WERI-Rb-1 (cell line): ENCODE measurements around the gene PIAS4.
"Not testable (repeated sequence)": the region's sequence is repeated elsewhere in the genome, so short reads cannot be mapped to it uniquely, and the experiment has no call there.

ENCODE experiments used
- DNase-seq: peaks from one replicate; pipeline ENCODE4 v3.0.0-alpha.2; 2020
- H3K27ac ChIP-seq: fragments of 250-450 bp; sonication (Bioruptor Pico); 2 replicates; pipeline ENCODE4 v1.5.1; 2020; ENCODE audit warnings: mild to moderate bottlenecking, moderate library complexity
- H3K27me3 ChIP-seq: fragments of 250-450 bp; sonication (Bioruptor Pico); 2 replicates; pipeline ENCODE4 v1.5.1; 2021; ENCODE audit warnings: mild to moderate bottlenecking, low read depth, moderate library complexity; ENCODE audit not compliant: insufficient read depth, severe bottlenecking
- H3K36me3 ChIP-seq: fragments of 250-450 bp; sonication (Bioruptor Pico); 2 replicates; pipeline ENCODE4 v1.5.1; 2020; ENCODE audit warnings: mild to moderate bottlenecking, moderate library complexity
- H3K4me3 ChIP-seq: 2 replicates; pipeline ENCODE4 v1.5.1; 2011; ENCODE audit warnings: low read depth, mild to moderate bottlenecking, control low read depth, low read length
- H3K9me3 ChIP-seq: fragments of 250-450 bp; sonication (Bioruptor Pico); 2 replicates; pipeline ENCODE4 v1.5.1; 2021; ENCODE audit warnings: mild to moderate bottlenecking, moderate library complexity; ENCODE audit not compliant: severe bottlenecking
- TF ChIP-seq, protein P1 (sequence below): IDR thresholded peaks from 2 replicates; pipeline ENCODE4 v1.5.1; 2011; ENCODE audit warnings: low read depth, mild to moderate bottlenecking, control low read depth, inconsistent platforms, low read length

The PIAS4 gene

DNA sequence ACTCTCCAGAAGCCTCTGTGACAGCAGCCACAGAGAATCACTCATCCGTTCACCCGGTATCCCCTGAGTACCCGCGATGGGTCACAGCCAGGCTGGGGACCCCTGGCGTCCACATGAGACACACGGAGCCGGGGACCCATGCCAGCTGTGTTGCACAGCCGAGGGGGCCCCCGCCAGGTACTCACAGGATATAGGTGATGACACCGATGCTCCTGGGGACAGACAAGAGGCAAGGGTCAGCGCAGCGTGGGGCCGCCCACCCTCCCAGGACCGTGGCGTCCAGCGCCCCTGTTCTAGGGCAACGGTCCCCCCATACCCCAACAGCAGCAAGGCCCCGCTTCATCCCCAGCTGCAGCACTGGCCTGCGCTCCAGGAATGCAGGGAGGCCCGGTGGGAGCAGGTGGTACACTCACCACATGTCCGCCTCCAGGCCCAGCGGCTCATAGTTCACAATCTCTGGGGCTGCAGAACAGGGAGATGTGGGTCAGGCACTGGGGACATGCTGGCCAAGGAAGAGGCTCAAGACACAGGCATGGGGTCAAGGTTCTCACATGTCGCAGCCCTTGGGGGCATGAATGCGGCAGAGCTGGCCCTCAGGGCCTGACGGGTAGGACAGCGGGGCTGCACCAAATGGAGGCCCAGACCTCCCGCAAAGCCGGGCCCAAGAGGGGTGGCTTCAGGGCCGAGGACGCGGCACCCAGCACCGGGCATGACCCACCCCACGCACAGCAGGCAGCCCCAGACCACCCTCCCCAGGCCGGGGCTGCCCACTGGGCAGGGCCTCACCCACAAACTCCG, 43.9 kb upstream of the PIAS4 start:
- no peak overlapping the region for H3K27ac ChIP-seq
- H3K9me3 ChIP-seq = no peaks in the 10 kb centered on the region
- DNase-seq = no peak
- H3K36me3 ChIP-seq = peaks cover 96% of the 10 kb centered on the region
- H3K4me3 ChIP-seq = no peak overlapping the region
- TF ChIP-seq, protein P1, sequence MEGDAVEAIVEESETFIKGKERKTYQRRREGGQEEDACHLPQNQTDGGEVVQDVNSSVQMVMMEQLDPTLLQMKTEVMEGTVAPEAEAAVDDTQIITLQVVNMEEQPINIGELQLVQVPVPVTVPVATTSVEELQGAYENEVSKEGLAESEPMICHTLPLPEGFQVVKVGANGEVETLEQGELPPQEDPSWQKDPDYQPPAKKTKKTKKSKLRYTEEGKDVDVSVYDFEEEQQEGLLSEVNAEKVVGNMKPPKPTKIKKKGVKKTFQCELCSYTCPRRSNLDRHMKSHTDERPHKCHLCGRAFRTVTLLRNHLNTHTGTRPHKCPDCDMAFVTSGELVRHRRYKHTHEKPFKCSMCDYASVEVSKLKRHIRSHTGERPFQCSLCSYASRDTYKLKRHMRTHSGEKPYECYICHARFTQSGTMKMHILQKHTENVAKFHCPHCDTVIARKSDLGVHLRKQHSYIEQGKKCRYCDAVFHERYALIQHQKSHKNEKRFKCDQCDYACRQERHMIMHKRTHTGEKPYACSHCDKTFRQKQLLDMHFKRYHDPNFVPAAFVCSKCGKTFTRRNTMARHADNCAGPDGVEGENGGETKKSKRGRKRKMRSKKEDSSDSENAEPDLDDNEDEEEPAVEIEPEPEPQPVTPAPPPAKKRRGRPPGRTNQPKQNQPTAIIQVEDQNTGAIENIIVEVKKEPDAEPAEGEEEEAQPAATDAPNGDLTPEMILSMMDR = no peak
- no peaks in the 10 kb centered on the region for H3K27me3 ChIP-seq

DNA sequence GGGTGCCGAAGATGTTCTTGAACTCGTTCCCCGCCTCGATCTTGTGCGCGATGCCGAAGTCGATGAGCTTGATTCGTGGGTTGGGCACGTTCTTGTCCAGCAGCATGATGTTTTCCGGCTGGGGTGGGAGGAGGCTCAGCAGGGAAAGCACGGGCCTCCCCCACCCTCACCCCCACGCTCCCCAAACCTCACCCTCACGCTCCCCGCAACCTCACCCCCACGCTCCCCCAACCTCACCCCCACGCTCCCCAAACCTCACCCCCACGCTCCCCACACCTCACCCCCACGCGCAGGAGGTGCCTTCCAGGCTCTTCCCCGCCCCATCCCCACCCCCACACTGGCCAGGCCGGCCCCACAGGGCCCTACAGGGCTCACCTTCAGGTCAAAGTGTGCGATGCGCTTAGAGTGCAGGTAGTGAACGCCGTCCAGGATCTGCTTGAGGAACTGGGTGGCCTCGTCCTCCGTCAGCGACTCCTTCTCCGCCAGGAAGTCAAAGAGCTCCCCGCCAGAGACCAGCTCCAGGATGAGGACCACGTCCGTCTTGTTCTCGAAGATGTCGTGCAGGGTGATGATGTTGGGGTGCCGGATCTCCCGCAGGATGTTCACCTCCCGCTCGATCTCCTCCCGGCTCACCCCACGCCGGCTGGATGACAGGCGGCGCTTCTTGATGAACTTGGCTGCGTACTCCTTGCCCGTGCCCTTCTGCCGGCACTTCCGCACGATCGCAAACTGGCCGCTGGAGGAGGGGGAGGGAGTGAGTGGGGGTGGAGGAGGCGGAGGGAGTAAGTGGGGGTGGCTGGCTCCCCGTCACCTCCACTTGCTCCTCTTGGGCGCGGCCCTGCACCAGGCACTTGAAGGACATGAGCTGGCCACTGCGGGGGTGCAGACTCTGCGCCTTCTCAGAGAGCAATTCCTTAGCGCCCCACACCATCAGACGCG, 43.0 kb upstream of the PIAS4 start:
- H3K36me3 ChIP-seq = peaks cover 96% of the 10 kb centered on the region
- H3K4me3 ChIP-seq = no peak overlapping the region

GRCh38 chr19:3966051-3967017, 41.2 kb upstream of the PIAS4 start:
- TF ChIP-seq, protein P1 = no peak

More for the DNA sequence above, 43.0 kb upstream of the PIAS4 start:
- TF ChIP-seq, protein P1 = no peak
- H3K27ac ChIP-seq = no peak overlapping the region
- DNase-seq = no peak
- H3K27me3 ChIP-seq = no peaks in the 10 kb centered on the region
- no peaks in the 10 kb centered on the region for H3K9me3 ChIP-seq

GRCh38 chr19:3967983-3968382, 39.6 kb upstream of the PIAS4 start:
- DNase-seq, H3K27me3 ChIP-seq, H3K4me3 ChIP-seq, H3K9me3 ChIP-seq, H3K27ac ChIP-seq: not testable (repeated sequence)
- H3K36me3 ChIP-seq = peaks cover 69% of the 10 kb centered on the region

More at GRCh38 chr19:3966051-3967017, 41.2 kb upstream of the PIAS4 start:
- H3K27me3 ChIP-seq = no peaks in the 10 kb centered on the region
- no peak overlapping the region for H3K4me3 ChIP-seq
- H3K27ac ChIP-seq = no peak overlapping the region
- DNase-seq = no peak
- H3K36me3 ChIP-seq = peaks cover 79% of the 10 kb centered on the region
- no peaks in the 10 kb centered on the region for H3K9me3 ChIP-seq

GRCh38 chr19:3968556-3969434, 38.7 kb upstream of the PIAS4 start:
- Histone ChIP-seq H3K4me3 (no peak overlapping the region), H3K9me3 (no peaks in the 10 kb centered on the region), H3K36me3 (peaks cover 61% of the 10 kb centered on the region), H3K27ac (0 out of 2 replicates have a peak overlapping the region, but pooled peaks have one; percentile 18), H3K27me3 (no peaks in the 10 kb centered on the region)
- TF ChIP-seq, protein P1 = no peak
- peak; percentile 52 for DNase-seq
